Uterus (tissue), 2 donors: ENCODE data around the gene OR4C45.

Source experiments
- CTCF ChIP-seq, 4 experiments: fragments of 200-600 bp in 2 of 4; fragments of 450-650 bp in 2 of 4; sonication (generic) in 2 of 4; IDR thresholded peaks; one replicate each; pipeline ENCODE4 v1.5.1; 2016 to 2019; ENCODE audit warnings: antibody characterized with exemption in 4 of 4, mild to moderate bottlenecking in 2 of 4, moderate library complexity in 1 of 4
- POLR2A ChIP-seq, 2 donors: fragments of 450-650 bp; IDR thresholded peaks; one replicate each; pipeline ENCODE4 v1.6.1; 2016; ENCODE audit warnings: antibody characterized with exemption in 2 of 2, mild to moderate bottlenecking in 1 of 2, moderate library complexity in 1 of 2

DNA sequence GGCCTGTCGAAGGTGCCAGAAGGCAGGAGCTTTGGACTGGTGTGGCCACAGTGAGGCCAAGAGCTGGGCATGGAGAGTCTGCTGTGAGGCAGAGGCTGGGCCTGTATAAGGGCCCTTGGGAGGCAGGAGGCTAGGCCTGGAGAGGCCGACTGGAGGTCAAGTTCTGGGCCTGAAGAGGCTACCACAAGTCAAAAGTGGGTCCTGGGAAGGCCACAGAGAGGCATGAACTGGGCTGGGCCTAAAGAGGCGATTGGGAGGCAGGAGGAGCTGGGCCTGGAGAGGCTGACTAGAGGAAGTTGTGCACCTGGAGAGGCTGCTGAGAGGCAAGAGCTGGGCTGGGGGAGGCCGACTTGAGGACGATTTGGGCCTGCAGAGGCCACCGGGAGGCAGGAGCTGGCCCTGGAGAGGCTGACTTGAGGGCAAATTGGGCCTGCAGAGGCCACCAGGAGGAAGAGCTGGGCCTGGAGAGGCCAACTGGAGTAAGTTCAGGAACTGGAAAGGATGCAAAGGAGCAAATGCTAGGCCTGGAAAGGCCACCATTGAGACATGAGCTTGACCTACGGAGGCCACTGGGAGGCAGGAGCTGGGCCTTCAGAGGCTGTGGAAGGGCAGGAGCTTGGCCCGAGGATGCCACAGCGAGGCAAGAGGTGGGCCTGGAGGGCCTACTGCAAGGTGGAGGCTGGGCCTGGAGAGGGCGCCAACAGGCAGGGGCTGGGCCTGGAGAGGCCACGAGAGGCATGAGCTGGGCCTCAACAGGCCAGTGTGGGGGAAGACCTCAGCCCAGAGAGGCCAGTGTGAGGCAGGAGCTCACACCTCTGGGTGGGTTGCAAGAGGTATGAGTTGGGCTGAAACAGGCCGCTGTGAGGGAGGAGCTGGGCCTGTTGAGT lies 39.8 kb downstream of the OR4C45 start:
- TF ChIP-seq CTCF (IDR thresholded peaks at IDR 0.05) (no peak), POLR2A (IDR thresholded peaks at IDR 0.05) (no peak)
